Activated T-cell treated with anti-CD3 and anti-CD28 coated beads, Interleukin-2, amount 50 U/mL, for 24 hours (primary cell): Measurements from ENCODE around the gene BAMBI.

Experiments used
- DNase-seq: peaks from one replicate; pipeline ENCODE4 v3.0.0-alpha.2; 2020
- H3K27ac Mint-ChIP-seq: 2 replicates; pipeline ENCODE4 v1.8.0; 2020; ENCODE audit warnings: mild to moderate bottlenecking, mixed read lengths
- H3K27me3 Mint-ChIP-seq: 2 replicates; pipeline ENCODE4 v1.8.0; 2020; ENCODE audit warnings: mixed read lengths
- H3K36me3 Mint-ChIP-seq: 2 replicates; pipeline ENCODE4 v1.8.0; 2020; ENCODE audit warnings: low read depth, mixed read lengths
- H3K4me1 Mint-ChIP-seq: 2 replicates; pipeline ENCODE4 v1.8.0; 2020; ENCODE audit warnings: low read depth, mixed read lengths
- H3K4me3 Mint-ChIP-seq: 2 replicates; pipeline ENCODE4 v1.8.0; 2020; ENCODE audit warnings: mild to moderate bottlenecking, moderate library complexity, mixed read lengths
- H3K9me3 Mint-ChIP-seq: 2 replicates; pipeline ENCODE4 v1.8.0; 2020; ENCODE audit warnings: mixed read lengths

BAMBI gene

GRCh38 chr10:28709001-28709710 lies 31.8 kb downstream of the BAMBI start:
- H3K27me3 Mint-ChIP-seq, result peaks cover 11% of the 10 kb centered on the region
- no peak overlapping the region for H3K4me3 Mint-ChIP-seq
- DNase-seq, result no peak
- no peaks in the 10 kb centered on the region for H3K9me3 Mint-ChIP-seq
- H3K27ac Mint-ChIP-seq, result no peak overlapping the region
- H3K36me3 Mint-ChIP-seq, result no peaks in the 10 kb centered on the region
- H3K4me1 Mint-ChIP-seq, result no peaks in the 10 kb centered on the region

GRCh38 chr10:28710202-28710886 lies 33.0 kb downstream of the BAMBI start:
- Mint-ChIP-seq H3K27me3 (peaks cover 7% of the 10 kb centered on the region), H3K4me3 (no peak overlapping the region), H3K4me1 (no peaks in the 10 kb centered on the region), H3K9me3 (no peaks in the 10 kb centered on the region), H3K27ac (no peak overlapping the region), H3K36me3 (no peaks in the 10 kb centered on the region)
- no peak for DNase-seq

- Mint-ChIP-seq H3K4me1 (no peaks in the 10 kb centered on the region), H3K9me3 (no peaks in the 10 kb centered on the region), H3K27ac (no peak overlapping the region), H3K4me3 (no peak overlapping the region), H3K27me3 (peaks cover 5% of the 10 kb centered on the region), H3K36me3 (no peaks in the 10 kb centered on the region)
- no peak for DNase-seq
These were observed 33.7 kb downstream of the BAMBI start for GRCh38 chr10:28711041-28711440.

DNA sequence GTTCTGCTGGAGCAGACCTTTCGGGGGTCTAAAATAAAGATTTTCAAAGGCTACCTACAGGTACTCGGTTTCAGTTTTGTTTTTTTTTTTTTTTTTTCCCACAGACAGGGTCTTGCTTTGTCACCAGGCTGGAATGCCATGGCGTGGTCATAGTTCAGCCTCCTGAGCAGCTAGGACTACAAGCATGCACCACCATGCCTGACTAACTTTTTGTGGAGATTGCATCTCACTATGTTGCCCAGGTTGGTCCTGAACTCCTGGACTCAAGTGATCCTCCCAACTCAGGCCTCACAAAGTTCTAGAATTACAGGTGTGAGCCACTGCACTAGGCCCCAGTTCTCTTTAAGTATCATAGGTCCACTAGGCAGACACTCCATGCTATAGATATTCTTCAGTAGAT lies 34.5 kb downstream of the BAMBI start:
- Mint-ChIP-seq H3K36me3 (no peaks in the 10 kb centered on the region), H3K27ac (no peak overlapping the region)

GRCh38 chr10:28713626-28714352 lies 36.5 kb downstream of the BAMBI start:
- H3K4me1 Mint-ChIP-seq, result no peaks in the 10 kb centered on the region
- no peak overlapping the region for H3K4me3 Mint-ChIP-seq
- H3K27ac Mint-ChIP-seq, result no peak overlapping the region
- H3K27me3 Mint-ChIP-seq, result peaks cover 16% of the 10 kb centered on the region
- no peaks in the 10 kb centered on the region for H3K9me3 Mint-ChIP-seq
- DNase-seq, result no peak
- no peaks in the 10 kb centered on the region for H3K36me3 Mint-ChIP-seq

More for the DNA sequence above, 34.5 kb downstream of the BAMBI start:
- Mint-ChIP-seq H3K9me3 (no peaks in the 10 kb centered on the region), H3K27me3 (no peaks in the 10 kb centered on the region), H3K4me1 (no peaks in the 10 kb centered on the region), H3K4me3 (no peak overlapping the region)
- no peak for DNase-seq

DNA sequence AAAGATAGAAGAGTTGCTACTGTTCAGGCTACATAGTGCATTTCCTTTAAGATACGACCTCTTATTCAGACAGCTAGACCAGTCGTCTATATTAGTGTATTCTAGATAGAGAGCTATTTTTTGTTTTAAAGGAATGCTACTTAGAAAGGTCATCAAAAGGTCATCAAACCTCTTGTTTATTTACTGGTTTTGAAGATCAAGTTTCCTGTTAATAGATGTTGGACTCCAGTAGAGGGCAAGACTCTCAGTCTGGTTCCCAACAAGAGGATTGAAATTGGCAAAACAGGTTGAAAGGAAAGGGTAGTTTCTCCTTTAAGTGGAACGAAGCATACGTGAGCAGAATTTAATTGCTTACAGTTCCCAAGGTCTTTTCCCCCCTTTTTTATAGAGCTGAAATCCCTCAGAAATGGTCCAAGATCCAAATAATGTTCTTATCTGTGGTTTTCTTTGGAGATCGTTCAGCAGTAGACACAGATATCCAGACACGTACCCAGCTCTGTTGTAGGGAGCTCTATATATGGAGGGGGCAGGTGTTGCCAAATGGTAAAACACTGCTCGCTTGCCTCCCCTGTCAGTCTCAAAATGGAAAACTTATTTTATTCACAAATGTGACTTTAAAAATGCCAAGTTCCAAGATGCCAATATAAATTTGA lies 37.2 kb downstream of the BAMBI start:
- Mint-ChIP-seq H3K27ac (no peak overlapping the region), H3K9me3 (no peaks in the 10 kb centered on the region), H3K27me3 (peaks cover 23% of the 10 kb centered on the region), H3K4me1 (no peaks in the 10 kb centered on the region), H3K4me3 (no peak overlapping the region), H3K36me3 (no peaks in the 10 kb centered on the region)
- DNase-seq, result no peak

DNA sequence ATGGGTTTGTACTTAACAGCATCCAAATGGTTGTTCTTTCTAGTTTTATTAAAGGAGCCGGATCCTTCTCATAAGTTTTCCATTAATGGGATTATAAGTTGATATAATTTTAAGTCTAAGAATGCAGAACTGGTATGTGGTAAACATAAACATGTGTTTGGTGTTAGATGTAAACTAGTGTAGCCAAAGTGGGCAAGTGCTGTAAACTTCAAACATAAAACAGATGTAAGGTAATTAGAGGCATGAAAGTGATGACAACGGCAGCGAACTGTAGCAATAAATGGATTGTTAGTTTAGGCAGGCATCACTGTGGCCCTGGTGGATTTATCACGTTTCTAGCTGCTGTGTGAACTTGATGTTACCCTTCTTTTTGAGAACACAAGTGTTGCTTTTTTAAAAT lies 37.9 kb downstream of the BAMBI start:
- Mint-ChIP-seq H3K36me3 (no peaks in the 10 kb centered on the region), H3K9me3 (no peaks in the 10 kb centered on the region), H3K4me3 (no peak overlapping the region), H3K27me3 (peaks cover 27% of the 10 kb centered on the region), H3K27ac (no peak overlapping the region), H3K4me1 (no peaks in the 10 kb centered on the region)
- no peak for DNase-seq

DNA sequence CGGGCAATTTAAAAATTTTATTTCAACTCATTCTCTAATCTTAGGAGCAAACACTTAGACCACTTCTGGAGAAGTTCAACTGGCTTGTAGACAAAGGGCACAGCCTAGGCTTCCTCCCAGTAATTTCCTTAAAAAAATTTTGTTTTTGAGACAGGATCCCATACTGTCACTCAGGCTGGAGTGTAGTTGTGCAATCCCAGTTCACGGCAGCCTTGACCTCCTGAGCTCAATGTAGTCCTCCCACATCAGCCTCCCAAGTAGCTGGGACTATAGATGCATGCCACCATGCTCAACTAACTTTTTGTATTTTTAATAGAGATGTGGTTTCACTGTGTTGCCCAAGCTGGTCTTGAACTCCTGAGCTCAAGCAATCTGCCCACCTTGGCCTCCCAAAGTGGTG lies 38.4 kb downstream of the BAMBI start:
- Mint-ChIP-seq H3K4me1 (no peaks in the 10 kb centered on the region), H3K9me3 (no peaks in the 10 kb centered on the region), H3K27me3 (peaks cover 28% of the 10 kb centered on the region), H3K36me3 (no peaks in the 10 kb centered on the region), H3K27ac (no peak overlapping the region), H3K4me3 (no peak overlapping the region)
- DNase-seq, result no peak

GRCh38 chr10:28716748-28717147 lies 39.4 kb downstream of the BAMBI start:
- Mint-ChIP-seq H3K9me3 (no peaks in the 10 kb centered on the region), H3K27ac (no peak overlapping the region), H3K27me3 (peaks cover 38% of the 10 kb centered on the region), H3K4me3 (no peak overlapping the region), H3K4me1 (peaks cover 3% of the 10 kb centered on the region), H3K36me3 (no peaks in the 10 kb centered on the region)
- DNase-seq, result no peak

DNA sequence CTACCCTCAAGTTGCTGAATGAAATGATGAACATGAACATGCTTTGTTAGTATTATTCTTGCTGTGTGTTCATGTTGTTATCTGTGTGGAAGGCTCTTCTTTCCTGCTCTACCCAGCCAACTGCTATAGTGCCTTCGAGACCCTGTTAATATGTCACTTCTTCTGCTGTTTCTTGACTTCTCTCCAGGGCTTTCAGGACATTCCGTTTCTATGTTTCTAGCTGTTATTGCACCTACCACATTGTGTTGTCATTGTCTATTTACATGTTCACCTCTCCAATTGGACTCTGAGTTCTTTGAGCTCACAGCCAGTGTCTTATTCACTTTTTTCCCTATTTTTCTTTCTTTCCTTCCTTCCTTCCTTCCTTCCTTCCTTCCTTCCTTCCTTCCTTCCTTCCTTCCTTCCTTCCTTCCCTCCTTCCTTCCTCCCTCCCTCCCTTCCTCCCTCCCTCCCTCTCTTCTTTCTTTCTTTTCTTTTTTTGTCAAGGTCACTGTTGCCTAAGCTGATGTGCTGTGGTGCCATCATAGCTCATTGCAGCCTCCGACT lies 40.4 kb downstream of the BAMBI start:
- Mint-ChIP-seq H3K4me1 (peaks cover 10% of the 10 kb centered on the region), H3K9me3 (no peaks in the 10 kb centered on the region), H3K4me3 (no peak overlapping the region), H3K36me3 (no peaks in the 10 kb centered on the region), H3K27ac (no peak overlapping the region), H3K27me3 (peaks cover 47% of the 10 kb centered on the region)
- DNase-seq, result no peak

- no peaks in the 10 kb centered on the region for H3K9me3 Mint-ChIP-seq
- no peak for DNase-seq
- H3K27ac Mint-ChIP-seq, result no peak overlapping the region
- peaks cover 10% of the 10 kb centered on the region for H3K4me1 Mint-ChIP-seq
- no peak overlapping the region for H3K4me3 Mint-ChIP-seq
- H3K27me3 Mint-ChIP-seq, result peaks cover 62% of the 10 kb centered on the region
- H3K36me3 Mint-ChIP-seq, result no peaks in the 10 kb centered on the region
These were observed 42.6 kb downstream of the BAMBI start for GRCh38 chr10:28719789-28720436.

- no peaks in the 10 kb centered on the region for H3K9me3 Mint-ChIP-seq
- DNase-seq, result no peak
- peaks cover 69% of the 10 kb centered on the region for H3K27me3 Mint-ChIP-seq
- no peak overlapping the region for H3K27ac Mint-ChIP-seq
- H3K4me1 Mint-ChIP-seq, result peaks cover 10% of the 10 kb centered on the region
- no peaks in the 10 kb centered on the region for H3K36me3 Mint-ChIP-seq
- H3K4me3 Mint-ChIP-seq, result peak overlapping the region; percentile 52
These were observed 44.1 kb downstream of the BAMBI start for GRCh38 chr10:28721318-28721951.

DNA sequence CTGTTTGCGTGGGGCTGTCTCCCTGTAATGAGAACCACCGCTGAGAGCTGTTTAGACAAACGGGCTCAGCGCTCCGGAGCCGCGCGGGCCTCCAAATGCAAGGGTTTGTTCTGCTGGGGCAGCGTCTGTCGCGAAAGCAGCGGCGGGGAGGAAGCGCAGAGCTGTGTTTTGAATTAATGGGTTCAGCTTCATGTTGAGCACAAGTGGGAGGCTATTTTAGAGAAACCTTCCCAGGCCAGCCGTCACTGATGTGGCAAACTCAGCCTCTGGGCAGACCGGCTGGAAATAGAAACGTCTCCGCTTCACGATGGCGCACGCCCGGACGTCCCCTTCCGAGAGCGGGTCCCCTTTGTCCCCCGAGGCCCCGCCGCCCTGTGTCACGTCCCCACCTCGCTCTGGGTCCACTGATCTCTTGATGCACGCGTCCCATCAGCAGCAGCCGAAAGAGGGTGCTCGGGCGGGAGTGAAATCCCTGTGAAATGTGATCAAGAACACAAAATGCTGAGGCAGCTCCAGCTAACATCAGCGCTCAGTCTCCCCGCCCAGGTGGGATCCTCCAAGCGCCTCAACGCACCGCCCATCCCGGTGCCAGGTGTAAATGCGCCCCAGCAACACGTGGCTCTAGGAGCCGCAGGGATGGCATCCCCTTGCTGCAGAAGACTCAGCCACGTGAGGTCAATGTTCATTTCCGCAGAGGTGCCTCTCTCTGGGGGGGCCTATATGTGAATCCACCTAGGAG lies 44.9 kb downstream of the BAMBI start:
- H3K27me3 Mint-ChIP-seq, result peaks cover 68% of the 10 kb centered on the region
- H3K27ac Mint-ChIP-seq, result no peak overlapping the region
- no peaks in the 10 kb centered on the region for H3K36me3 Mint-ChIP-seq
- peak overlapping the region; percentile 52 for H3K4me3 Mint-ChIP-seq
- DNase-seq, result peak; percentile 34
- peaks cover 10% of the 10 kb centered on the region for H3K4me1 Mint-ChIP-seq
- no peaks in the 10 kb centered on the region for H3K9me3 Mint-ChIP-seq
